A549 (cell line): ENCODE measurements around the gene CMTM1.

Source experiments
- CBX8 ChIP-seq: fragments of 200-600 bp; sonication (generic); IDR thresholded peaks from 2 replicates; pipeline ENCODE4 v1.6.1; 2016
- CEBPB ChIP-seq, 2 experiments: fragments of >200 bp in 1 of 2; sonication (Bioruptor Twin) in 1 of 2; formaldehyde crosslinking in 1 of 2; IDR thresholded peaks; 2 replicates each; pipeline ENCODE4 v1.6.1; 2012 to 2016
- CHD2 ChIP-seq: fragments of 150-350 bp; IDR thresholded peaks from 2 replicates; pipeline ENCODE4 v1.6.1; 2014; ENCODE audit warnings: low read length; ENCODE audit not compliant: partially characterized antibody
- CTCF ChIP-seq: fragments of >200 bp; sonication (Bioruptor Twin); formaldehyde crosslinking; IDR thresholded peaks from 3 replicates; pipeline ENCODE4 v1.5.1; 2016
- HOXA7 ChIP-seq: fragments of 250-450 bp; sonication (Bioruptor Pico); IDR thresholded peaks from 2 replicates; pipeline ENCODE4 v1.5.0; 2020; ENCODE audit warnings: mild to moderate bottlenecking, moderate library complexity
- KDM5A ChIP-seq: fragments of 200-600 bp; sonication (generic); IDR thresholded peaks from 2 replicates; pipeline ENCODE4 v1.6.1; 2016; ENCODE audit warnings: antibody characterized with exemption, mild to moderate bottlenecking
- MYC ChIP-seq: IDR thresholded peaks from 2 replicates; pipeline ENCODE4 v1.6.1; 2012; ENCODE audit warnings: mild to moderate bottlenecking, inconsistent platforms, low read length, improper control_type of control experiment, borderline replicate concordance
- NFE2L2 ChIP-seq: fragments of 150-350 bp; conservative IDR thresholded peaks from 2 replicates; pipeline ENCODE4 v1.6.1; 2014; ENCODE audit warnings: low read length
- NR3C1 ChIP-seq: fragments of >200 bp; sonication (Bioruptor Twin); formaldehyde crosslinking; IDR thresholded peaks from 3 replicates; pipeline ENCODE4 v1.6.1; 2017
- POLR2A ChIP-seq: IDR thresholded peaks from 2 replicates; pipeline ENCODE4 v1.6.1; 2012; ENCODE audit warnings: mild to moderate bottlenecking, low read length
- POLR2AphosphoS2 ChIP-seq: conservative IDR thresholded peaks from 2 replicates; pipeline ENCODE4 v1.6.1; 2012; ENCODE audit warnings: low read length, improper control_type of control experiment, inconsistent platforms
- SMC3 ChIP-seq: fragments of >200 bp; sonication (Bioruptor Twin); formaldehyde crosslinking; IDR thresholded peaks from 3 replicates; pipeline ENCODE4 v1.6.1; 2018; ENCODE audit warnings: inconsistent platforms
- USF2 ChIP-seq: fragments of 450-650 bp; IDR thresholded peaks from 2 replicates; pipeline ENCODE4 v1.6.1; 2014; ENCODE audit warnings: antibody characterized with exemption
- TF ChIP-seq, protein P1 (sequence below): IDR thresholded peaks from 2 replicates; pipeline ENCODE4 v1.6.1; 2012

- TF ChIP-seq CHD2, result no peak
- TF ChIP-seq MYC, result no peak
- TF ChIP-seq NR3C1, result no peak
- TF ChIP-seq CTCF, result no peak
- TF ChIP-seq USF2, result no peak
- no peak for TF ChIP-seq POLR2A
- TF ChIP-seq, protein P1, sequence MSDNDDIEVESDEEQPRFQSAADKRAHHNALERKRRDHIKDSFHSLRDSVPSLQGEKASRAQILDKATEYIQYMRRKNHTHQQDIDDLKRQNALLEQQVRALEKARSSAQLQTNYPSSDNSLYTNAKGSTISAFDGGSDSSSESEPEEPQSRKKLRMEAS, result no peak
- TF ChIP-seq CEBPB (IDR thresholded peaks at IDR 0.05), result no peak
- TF ChIP-seq KDM5A, result no peak
- no peak for TF ChIP-seq NFE2L2
- TF ChIP-seq SMC3, result no peak
- TF ChIP-seq CBX8, result no peak
- no peak for TF ChIP-seq HOXA7 (CRISPR knock-in tag)
- TF ChIP-seq POLR2AphosphoS2, result no peak
These were observed 36.8 kb upstream of the CMTM1 start for GRCh38 chr16:66529475-66529874.
